Stimulated activated CD4-positive, alpha-beta T cell treated with anti-CD3 and anti-CD28 coated beads, Interleukin-1b, Interleukin-23, amount 100 ng/mL, for 24 hours (primary cell): Measurements from ENCODE around the gene ITGB1BP1.

ENCODE experiments used
- DNase-seq, 4 experiments: peaks; one replicate each; pipeline ENCODE4 v3.0.0-alpha.2; 2020; ENCODE audit warnings: low read depth in 4 of 4, low spot score in 1 of 4

ITGB1BP1 gene

GRCh38 chr2:9380702-9381628, 42.4 kb downstream of the ITGB1BP1 start:
- no peak for DNase-seq

- no peak for DNase-seq
These were observed 44.0 kb downstream of the ITGB1BP1 start for GRCh38 chr2:9379391-9379755.

- DNase-seq = no peak
These were observed 44.6 kb downstream of the ITGB1BP1 start for GRCh38 chr2:9378433-9379390.

GRCh38 chr2:9377461-9378097, 45.7 kb downstream of the ITGB1BP1 start:
- DNase-seq = no peak

GRCh38 chr2:9375857-9376428, 47.4 kb downstream of the ITGB1BP1 start:
- DNase-seq = no peak

GRCh38 chr2:9374071-9374730, 49.1 kb downstream of the ITGB1BP1 start:
- DNase-seq = no peak

GRCh38 chr2:9373476-9373875, 49.9 kb downstream of the ITGB1BP1 start:
- DNase-seq = no peak

GRCh38 chr2:9373047-9373446, 50.3 kb downstream of the ITGB1BP1 start:
- no peak for DNase-seq

GRCh38 chr2:9370746-9371145, 52.6 kb downstream of the ITGB1BP1 start:
- no peak for DNase-seq

- no peak for DNase-seq
These were observed 57.3 kb downstream of the ITGB1BP1 start for GRCh38 chr2:9366026-9366425.

GRCh38 chr2:9365498-9366019, 57.8 kb downstream of the ITGB1BP1 start:
- no peak for DNase-seq

- no peak for DNase-seq
These were observed 58.4 kb downstream of the ITGB1BP1 start for GRCh38 chr2:9364791-9365497.

GRCh38 chr2:9364373-9364772, 59.0 kb downstream of the ITGB1BP1 start:
- DNase-seq = no peak

- DNase-seq = no peak
These were observed 62.6 kb downstream of the ITGB1BP1 start for GRCh38 chr2:9360701-9361100.

- DNase-seq = no peak
These were observed 63.2 kb downstream of the ITGB1BP1 start for GRCh38 chr2:9360110-9360509.

- DNase-seq = no peak
These were observed 63.9 kb downstream of the ITGB1BP1 start for GRCh38 chr2:9359463-9359862.

GRCh38 chr2:9358846-9359245, 64.5 kb downstream of the ITGB1BP1 start:
- DNase-seq = no peak

- DNase-seq = no peak
These were observed 67.1 kb downstream of the ITGB1BP1 start for GRCh38 chr2:9356261-9356660.

- no peak for DNase-seq
These were observed 67.6 kb downstream of the ITGB1BP1 start for GRCh38 chr2:9355716-9356115.

- no peak for DNase-seq
These were observed 68.1 kb downstream of the ITGB1BP1 start for GRCh38 chr2:9355270-9355669.
